ENCODE results near the gene THPO.
A peak's percentile ranks its signal among the peaks of the same experiment; 100 is the strongest.

Gene THPO

DNA sequence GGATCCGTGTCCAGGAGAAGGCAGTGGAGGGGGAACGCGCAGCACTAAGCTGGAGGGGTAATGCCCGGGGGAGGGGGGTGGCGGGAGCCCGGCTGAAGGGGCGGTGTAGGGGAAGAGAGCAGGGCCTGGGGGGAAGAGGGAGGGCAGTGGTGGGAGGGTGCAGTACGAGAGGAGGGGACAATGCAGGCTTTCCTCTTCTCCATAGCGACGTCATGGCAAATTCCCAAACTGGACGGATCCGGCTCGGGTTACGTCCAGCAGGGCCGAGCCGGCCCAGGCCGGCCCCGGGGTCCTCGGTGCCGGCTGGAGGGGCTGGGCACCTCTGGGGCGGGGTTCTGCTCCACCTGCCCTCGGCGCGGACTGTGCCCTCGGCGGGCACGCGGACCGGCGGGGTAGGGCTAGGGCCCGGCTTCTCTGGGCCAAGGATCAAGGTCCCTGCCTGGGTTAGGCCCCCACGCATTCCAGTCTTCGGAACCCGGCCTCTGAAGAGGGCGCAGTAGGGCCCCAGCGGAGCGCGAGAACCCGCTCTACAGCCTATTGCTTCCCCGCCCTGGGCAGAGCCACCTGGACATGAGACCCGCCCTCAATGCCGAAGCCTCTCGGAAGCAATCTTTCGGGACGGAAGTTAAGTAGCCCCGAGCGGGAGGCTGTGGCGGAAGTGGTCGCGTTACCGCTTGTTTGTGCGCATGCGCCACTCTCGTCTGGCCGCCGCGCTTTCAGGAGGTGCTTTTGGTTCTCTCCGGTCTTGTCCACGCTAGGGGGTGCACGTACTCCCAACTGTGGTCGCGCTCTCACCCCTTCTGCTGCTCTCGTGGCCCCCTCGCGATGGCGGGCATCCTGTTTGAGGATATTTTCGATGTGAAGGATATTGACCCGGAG, 15.1 kb downstream of the THPO start:
- peak; percentile 88 for DNase-seq (ENCODE audit: low read depth)

DNA sequence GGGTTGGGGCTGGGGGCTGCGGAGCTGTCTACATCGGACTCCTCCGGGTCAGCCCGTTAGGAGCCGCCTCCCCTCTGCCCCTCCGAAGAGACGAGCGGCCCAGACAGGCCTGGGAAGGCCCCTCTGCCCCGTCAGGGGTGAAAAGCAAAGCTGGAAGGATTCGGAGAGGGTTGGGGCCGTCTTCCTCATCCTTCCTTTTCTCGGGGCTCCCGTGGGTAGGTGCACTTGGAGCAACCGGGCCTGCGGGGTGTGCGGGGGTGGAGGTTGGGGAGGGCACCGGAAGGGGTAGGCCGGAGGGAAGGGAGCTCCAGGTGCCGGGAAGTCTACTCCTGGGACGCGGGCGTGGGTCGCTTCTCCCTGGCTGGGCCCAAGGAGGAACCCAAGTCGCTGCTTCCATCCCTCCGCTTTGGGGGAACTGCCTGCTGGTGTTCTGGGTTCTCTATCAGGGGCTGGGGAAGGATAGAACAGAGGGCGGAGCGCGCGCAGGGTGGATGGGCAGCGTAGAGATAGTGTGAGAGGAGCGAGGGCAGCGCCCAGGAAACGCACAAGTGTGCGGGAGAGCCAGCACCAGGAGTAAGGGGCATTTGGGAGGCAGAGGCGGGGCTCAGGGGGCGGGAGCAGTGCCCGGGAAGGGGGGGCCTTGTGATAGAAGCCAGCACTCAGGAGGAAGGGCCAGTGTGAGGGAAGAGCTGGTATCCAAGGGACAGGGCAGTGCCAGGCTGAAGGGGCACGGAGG, 15.9 kb downstream of the THPO start:
- peak; percentile 20 for DNase-seq (ENCODE audit: low read depth)

DNA sequence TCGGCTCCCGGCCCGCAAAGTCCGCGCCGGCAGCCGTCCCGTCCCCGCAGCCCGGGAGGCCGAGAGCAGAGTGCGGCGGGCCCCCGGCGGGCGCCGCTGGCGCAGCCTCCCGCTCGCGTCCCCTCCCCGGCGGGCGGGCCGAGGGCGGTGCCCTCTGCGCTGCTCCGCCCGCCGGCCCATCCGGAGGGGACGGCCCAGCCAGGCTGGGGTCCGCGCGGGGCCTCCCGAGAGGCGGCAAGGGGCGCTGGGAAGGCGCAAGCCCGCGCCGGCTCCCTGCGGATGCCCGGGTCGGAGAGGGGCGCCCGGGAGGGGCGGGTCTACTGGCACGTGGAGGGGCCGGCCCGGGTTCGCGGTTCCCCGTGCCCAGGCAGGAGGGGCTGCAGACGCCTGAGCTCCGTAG, 16.5 kb downstream of the THPO start, which contains the start of the genes CLCN2 and POLR2H:
TSS of gene CLCN2 (minus strand) at position 74 of the 400 bp plus-strand sequence. CDS start 126 bp downstream, outside the sequence.
TSS of gene POLR2H (plus strand) at position 179 of the 400 bp plus-strand sequence. CDS start 1,783 bp downstream, outside the sequence.
- peak; percentile 14 for DNase-seq (ENCODE audit: low read depth)

DNA sequence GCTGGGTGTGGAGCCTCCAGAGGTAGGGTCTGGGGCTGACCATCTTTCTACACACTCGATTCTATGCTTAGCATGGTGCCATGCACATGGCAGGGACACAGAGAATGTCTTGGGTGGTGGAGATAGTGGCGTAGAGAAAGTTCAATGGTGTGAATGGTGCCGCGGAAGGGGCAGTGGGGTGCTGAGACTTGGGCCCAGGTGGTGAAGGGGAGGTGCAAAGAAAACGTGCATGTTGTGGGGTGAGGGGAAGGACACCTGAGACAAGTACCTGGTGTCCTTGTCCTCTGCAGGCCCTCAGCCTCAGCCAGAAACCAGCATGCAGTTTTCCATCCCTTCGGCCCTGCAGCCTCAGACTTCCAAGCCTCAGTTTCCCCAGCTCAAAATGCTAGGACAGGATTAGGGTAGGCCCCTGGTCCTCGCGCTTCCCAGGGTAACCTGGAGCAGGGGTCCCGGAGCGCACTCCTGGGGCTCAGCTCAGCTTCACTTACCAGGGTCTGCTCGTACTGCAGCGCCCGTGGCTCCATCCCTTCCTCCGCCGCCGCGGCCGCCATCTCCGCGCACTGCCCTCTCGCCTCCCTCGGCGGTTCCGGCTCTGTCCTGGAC, 17.0 kb downstream of the THPO start:
- no peak for DNase-seq (ENCODE audit: low read depth)

DNA sequence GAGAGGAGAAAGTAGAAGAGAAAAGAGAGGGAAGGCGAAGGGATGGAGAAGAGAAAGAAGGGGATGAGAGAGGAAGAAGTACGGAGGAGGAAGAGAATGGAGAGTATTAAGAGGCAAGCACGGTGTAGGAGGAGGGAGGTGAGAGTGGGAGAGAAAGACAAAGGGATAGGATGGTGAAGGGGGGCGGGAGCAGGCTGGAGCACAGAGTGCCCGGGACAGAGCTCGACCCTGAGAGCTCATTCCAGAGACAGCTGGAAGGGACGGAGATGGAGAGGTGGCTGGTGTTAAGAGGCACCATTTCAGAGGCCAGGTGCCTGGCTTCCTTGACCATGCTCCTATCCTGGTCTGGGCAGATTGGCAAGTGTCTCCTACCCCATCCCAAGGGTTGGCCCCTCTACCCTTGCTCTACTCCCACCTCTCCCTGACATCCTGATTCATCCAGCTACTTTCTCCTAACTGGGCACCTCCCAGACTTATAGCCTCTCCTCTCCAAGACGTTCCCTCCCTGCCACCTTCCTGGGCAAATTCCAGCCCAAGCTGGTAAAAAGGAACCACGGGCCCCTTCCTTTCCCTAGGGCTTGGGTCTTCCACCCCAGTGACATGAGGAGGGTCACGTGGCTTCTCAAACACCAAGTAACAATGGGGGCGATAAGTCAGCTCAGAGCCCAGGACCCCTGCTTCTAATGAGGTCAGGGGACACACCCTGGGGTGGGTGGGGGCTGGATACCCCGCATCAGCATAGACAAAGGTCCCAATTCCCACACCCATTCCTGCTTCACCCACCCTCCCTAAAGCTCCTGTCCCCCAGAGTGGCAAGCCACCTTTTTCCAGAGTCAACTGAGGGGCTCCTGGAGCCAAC, 17.7 kb downstream of the THPO start:
- no peak for DNase-seq (ENCODE audit: low read depth)

DNA sequence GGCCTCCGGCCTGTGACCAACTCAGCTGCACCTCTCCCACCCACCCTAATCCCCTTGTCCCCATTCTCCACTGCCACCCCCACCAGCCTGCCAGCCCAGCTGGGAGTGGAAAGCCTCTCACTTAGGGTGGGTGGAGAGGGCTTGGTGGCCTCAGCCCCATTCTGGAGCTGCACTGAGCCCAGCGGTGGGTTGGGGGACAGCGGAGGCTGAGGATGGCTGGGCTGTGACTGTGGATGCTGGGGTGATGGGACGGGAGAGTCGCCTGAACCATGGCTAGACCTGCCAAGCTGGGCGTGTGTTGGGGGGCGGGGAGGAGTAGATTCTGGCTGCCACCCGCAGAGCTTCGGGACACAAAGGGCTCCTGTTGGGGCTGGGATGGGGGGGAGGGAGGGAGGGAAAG, 18.4 kb downstream of the THPO start:
- DNase-seq (ENCODE audit: low read depth) = no peak

DNA sequence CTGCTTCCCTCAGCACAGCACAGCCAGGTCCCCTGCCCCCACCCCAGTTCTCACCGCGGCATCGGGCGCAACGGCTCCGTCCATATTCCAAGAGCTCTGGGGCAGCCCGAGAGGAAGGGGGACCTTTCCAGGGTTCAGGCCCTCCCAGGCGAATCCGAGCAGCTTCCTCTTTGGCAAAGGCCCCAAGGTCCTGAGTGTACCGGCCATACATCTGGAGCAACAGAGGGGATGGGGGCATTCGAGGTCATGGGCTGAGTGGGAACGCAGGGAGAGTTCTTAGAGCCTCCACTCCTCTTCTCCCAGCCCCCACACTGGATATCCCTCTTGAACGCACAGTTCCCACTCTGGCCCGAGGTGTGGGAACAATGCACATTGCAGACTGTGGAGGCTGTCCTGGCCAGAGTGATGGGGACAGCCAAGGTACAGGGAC, 19.1 kb downstream of the THPO start:
- DNase-seq (ENCODE audit: low read depth) = no peak

DNA sequence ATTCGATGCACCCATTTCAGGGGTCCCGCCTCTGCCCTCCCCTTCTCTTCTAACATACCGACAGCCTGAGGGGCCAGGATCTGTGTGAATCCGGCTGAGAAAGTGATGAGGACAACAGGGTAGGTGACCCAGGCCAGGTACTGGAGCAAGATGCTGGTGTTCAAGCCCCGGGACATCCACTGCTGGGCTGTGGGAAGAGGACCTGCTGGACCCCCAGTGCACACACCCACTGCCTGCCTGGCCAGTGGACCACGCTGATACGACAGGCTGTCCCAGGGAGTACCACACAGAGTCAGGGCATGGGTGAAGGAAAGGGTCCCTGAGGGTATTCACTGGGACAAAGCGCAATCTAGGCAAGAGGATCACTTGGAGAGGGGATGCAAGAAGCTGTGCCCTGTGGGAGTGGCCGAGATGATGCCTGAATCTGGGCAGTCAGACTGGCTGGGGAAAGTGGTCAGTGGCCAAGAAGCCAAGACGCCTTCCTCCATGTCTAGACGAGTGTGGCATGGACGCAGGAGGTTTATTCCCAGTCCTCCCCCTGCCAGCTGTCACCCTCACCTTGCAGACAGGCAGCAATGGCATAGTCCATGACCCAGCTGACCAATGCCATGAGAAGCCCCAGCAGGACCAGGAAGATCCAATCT, 19.8 kb downstream of the THPO start:
- no peak for DNase-seq (ENCODE audit: low read depth)

DNA sequence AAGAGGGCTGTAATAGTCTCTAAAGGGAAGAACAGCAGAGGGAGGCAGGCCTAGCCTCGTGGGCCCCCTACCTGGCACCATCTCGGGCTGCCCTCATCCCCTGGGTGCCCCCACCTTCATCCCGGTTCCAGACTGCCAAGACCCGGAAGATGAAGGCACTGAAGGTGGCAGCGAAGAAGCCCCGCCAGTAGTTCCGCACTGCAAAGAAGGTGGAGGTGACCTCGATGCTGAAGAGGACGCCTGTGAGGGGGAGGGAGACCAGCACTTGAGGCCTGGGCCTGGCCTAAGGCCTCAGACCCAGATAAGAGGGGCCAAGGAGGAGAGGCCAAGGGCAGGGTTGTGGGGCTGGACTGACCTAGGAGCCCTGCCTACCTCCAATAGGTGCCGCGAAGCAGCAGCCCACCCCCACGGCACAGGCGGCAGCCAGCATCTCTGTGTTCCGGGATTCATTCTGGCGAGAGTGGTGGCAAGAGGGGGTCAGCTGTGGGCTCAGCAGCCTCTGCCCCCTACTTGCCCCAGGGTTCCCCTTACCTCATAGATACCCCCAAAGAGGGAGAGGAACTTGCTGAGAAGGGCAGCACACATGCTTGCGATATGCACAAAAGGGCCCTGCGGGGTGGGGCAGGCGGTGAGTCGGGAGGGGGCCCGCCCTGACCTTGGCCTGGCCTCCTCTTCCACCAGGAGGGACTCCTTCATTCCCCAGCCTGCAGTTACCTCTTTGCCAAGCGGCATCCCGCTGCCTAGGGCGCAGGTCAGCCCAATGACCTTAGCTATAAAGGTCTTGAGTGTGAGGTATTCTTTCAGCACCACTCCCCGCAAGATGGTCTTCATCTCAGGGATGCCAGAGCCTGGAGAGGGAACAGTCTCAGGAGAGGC, 20.5 kb downstream of the THPO start:
- no peak for DNase-seq (ENCODE audit: low read depth)

DNA sequence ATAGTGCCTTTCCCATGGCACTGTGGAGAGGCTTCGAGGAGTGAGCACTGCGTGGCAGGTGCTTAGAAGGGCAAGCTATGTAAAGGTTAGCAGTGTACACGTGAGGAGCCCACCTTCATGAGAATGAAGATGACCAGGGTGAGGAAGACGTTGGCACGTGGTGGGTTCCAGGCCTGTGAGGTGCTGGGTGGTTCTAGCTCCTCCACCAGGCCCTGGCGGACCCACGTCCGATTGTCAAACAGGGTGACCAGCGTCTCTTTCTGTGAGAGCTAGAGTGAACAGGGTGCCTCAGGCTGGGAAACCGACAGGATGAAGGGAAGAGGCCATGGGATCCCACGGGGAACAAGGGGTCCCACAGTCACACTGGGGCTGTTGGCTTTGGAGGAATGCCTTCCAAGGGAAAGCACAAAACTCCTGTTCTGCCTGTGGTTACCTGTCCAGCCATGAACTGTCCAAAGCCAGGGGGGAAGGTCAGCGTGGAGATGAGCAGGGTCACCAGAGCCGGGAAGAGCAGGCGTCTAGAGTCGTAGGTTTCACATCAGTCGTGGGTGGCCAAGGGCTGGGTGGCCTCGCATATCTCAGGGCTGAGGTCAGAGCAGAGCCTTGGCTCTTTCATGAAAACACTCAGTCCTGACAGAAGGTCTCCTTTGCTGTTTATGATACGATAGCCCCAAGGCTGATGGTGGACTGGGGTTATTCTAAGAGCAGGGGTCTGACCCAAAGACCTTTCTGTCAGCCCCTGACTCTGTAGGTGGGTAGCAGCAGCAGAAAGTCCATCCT, 22.6 kb downstream of the THPO start:
- no peak for DNase-seq (ENCODE audit: low read depth)

DNA sequence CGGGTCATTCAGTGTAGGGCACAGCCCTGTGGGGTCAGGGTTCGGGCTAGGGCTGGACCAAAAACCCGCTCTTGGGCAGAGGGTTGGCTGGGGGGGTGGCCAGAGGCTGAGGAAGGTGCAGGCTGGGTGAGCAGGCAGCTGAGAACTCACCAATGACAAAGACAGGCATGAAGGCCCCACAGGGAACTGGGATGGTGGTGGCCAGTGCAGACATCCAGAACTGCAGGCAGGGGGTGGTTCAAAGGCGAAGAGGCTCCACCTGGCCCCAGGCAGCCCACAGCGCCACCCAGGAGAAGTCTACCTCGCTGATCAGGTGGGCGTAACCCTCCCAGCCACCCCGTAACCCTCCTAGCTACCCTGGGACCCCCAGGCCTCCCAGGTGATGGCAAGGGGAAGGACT, 23.3 kb downstream of the THPO start:
- DNase-seq (ENCODE audit: low read depth) = no peak

DNA sequence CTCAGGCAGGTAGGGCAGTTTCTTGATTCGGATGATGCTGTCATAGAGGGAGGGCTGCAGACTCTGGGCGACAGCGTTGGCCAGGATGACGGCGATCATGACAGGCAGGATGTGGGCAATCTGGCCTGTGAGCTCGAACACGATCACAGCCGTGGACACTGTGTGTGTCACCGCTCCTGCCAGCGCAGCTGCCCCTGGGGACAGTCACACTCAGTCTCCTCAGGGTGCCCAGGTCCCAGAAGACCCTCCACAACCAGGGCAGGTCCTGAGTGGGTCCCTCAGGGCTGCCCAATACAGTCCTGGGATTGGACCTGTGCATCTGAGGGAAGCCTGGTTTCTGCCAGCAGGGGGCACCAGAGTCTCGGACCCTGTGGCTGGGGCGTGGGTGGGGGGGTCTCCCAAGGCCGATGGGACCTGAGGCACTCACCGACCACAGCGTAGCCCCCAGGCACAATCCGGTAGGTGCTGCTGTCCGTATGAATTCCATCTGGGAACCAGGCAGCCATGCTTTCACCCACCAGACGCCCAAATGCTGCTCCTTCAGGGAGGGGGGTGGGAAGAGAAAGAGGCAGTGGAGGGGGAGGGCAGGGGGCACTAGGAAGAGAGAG, 23.8 kb downstream of the THPO start:
- DNase-seq (ENCODE audit: low read depth) = peak; percentile 63

DNA sequence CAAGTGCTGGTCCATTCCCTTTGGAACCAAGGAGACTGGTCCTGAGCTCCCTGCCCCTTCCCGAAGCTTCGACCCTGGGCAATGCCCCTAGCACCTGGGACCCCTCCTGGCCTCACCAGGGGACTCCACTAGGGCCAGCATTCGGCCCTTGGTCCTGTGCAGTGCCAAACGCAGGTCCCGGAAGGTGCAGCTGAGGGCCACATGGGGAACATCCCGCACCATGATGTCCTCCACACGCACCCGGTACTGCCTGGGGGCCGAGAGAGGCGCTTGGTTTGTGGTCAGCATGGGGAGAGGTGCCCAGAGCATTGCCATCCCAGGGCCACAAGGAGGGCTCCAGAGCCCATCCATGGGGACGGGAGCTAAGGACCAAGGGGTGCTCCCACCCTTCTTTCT, 24.5 kb downstream of the THPO start:
- DNase-seq (ENCODE audit: low read depth) = no peak

DNA sequence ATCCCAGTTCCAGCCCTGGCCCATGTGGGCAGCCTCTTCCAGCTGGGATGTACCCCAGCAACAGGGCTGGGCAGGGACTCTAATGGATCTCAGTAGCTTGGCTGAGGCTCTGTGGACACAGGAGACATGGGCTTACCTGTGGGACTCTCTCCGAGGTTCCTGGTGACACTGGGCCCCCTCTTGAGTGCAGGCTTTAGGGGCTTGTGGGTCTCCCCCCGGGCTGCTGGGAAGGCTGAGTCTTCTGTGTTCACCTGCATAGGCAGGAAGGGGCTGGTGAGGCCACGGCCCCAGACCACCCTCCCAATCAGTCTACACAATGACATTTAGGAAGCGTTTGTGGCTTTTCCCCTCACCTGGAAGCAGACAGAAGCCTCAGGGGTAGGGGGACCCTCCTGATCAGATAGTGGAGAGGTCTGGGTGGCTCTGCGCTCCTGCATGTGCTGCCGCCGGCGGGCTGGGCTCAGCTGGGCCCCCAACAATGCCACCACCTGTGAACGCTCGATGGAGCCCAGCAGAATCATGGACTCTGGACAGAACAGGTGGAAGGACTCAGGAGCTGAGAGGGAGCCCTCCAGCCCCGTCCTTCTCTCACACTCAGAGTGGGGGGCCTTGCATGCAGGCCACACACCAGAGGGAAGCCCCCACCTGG, 25.0 kb downstream of the THPO start:
- no peak for DNase-seq (ENCODE audit: low read depth)

DNA sequence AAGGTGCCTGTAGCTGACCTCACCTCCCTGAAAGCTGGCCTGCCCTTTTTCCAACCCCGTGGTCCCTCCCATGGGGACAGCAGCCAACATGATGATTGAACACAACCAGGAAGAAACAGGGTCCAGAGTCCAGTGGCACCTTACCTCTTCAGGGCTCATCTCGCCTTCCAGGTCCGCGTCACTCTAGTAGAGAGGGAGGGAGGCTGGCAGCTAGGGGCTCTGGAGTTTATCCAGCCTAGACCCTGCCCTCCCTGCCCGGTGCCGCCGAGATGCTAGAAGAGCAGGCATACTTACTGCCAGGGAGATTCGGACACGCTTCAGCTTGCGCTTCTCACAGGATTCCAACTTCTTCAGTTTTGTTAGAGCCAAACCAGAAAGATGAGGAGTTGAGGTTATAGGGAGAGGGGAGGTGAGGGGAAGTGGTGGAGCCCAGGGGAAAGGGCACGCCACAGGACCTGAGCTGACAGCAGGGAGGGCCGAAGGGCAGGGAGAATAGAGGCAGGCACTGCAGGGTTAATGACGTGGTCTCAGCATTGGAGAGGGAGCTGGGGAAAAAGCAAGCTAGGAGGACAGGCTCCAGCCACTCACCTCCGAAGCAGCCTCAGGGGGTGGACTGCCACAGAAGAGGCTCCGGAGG, 25.7 kb downstream of the THPO start:
- DNase-seq (ENCODE audit: low read depth) = no peak

DNA sequence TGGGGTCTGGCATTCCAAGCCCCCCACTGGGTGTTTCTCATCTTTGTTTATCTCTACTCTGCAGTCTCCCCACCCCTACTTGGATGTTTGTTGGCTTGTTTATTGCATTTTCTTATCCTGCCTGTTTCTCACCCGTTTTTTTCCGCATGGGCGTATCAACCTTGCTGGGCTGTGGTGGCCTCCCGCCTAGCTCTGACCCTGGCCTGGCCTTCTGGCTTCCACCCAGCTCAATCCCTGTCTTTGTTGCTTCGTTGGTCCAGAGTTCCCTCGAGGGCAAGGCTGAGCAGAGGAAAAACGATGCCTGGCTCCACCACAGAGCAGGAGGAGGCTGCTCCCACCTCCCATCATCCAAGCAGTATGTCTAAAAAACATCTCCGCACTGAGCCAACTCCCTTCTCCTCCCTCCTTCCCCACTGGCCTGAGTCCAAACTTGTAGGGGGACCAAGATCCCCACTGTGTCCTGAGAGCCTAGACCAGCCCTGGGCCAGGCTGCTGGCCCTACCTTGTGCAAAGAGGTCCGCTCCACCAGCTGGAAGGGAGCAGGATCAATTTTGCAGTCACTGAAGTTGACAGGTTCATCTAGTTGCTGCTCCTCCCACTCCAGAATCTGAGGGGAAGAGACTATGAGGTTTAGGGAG, 26.4 kb downstream of the THPO start:
- no peak for DNase-seq (ENCODE audit: low read depth)

DNA sequence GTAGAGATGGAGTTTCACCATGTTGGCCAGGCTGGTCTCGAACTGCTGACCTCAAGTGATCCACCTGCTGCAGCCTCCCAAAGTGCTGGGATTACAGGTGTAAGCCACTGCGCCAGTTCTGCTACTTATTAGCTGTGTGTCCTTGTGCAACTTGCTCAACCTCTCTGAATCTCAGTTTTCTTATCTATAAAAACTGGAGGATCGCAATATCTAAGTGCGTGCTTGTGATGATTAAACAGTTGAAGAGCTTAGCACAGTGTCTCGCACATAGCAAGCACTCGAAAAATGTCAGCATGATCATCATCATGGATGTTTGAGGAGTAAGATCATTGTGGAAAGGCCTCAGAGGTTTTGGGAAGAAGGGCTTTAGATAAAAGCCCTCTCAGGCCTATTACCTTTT, 27.4 kb downstream of the THPO start:
- DNase-seq (ENCODE audit: low read depth) = no peak
